ENCODE measurements around the gene LAMB4. TPM values are rescaled to one million over a fixed set of nuclear protein-coding genes. Genes with fewer than 3 reads are reported as not detected.

Gene LAMB4
- polyA plus RNA-seq, 1 of the 3 experiments (the other 2 are of a cell fraction): 0.36 TPM

- TF ChIP-seq EP300 (IDR thresholded peaks at IDR 0.05; ENCODE audit: borderline replicate concordance in 1 of 2, low read depth in 1 of 2, low read length in 1 of 2) (no peak), TCF12 (IDR thresholded peaks at IDR 0.05) (peak; percentile 49; the same call in 1 of the 2 replicates)
- Histone ChIP-seq H3K9me3 (no peaks in the 10 kb centered on the region), H3K27ac (ENCODE audit: low read depth in 2 of 2, low read length in 1 of 2) (no peak overlapping the region), H3K9me2 (no peaks in the 10 kb centered on the region), H3K4me2 (no peak overlapping the region), H3F3A (replicated peaks; ENCODE audit: insufficient read depth) (peaks cover 11% of the 10 kb centered on the region), H3K4me3 (ENCODE audit: low read depth in 2 of 2, low read length in 1 of 2) (no peak overlapping the region), H2AFZ (ENCODE audit: low read depth) (no peak overlapping the region), H4K20me1 (ENCODE audit: insufficient read depth) (no peaks in the 10 kb centered on the region), H3K79me2 (ENCODE audit: insufficient read depth) (no peaks in the 10 kb centered on the region), H3K9ac (no peak overlapping the region), H3K36me3 (replicated peaks in 1 of 2; ENCODE audit: control insufficient read depth in 1 of 2, insufficient read depth in 2 of 2, low read length in 1 of 2) (no peaks in the 10 kb centered on the region), H3K4me1 (ENCODE audit: control insufficient read depth in 1 of 2, insufficient read depth in 2 of 2, low read depth in 1 of 2, low read length in 1 of 2) (peaks cover 0 to 14% of the 10 kb centered on the region in 2 experiments; a peak in 1 of 4 replicates), H3K27me3 (ENCODE audit: insufficient read depth) (no peaks in the 10 kb centered on the region)
- ChIA-PET CTCF (interaction anchor here (1.3 to 2.5 kb wide), 2 partner anchors 8 to 11 kb away, joined by 4 to 20 read pairs; no protein-coding TSS in a partner anchor), POLR2A (no interaction called here)
- no peak for DNase-seq
- 84% methylated on average over 2 of the region's 2 CpGs for WGBS (ENCODE audit: low lambda C conversion rate)
Measured at GRCh38 chr7:108086546-108086945, 43.6 kb downstream of the LAMB4 start.

GRCh38 chr7:108083980-108084379, 46.2 kb downstream of the LAMB4 start:
- H3K9me3 ChIP-seq: no peaks in the 10 kb centered on the region
- POLR2A ChIA-PET: no interaction called here
- no peak for DNase-seq

More at GRCh38 chr7:108083980-108084379, 46.2 kb downstream of the LAMB4 start:
- Histone ChIP-seq H2AFZ (ENCODE audit: low read depth) (no peak overlapping the region), H3K9ac (no peak overlapping the region), H4K20me1 (ENCODE audit: insufficient read depth) (no peaks in the 10 kb centered on the region), H3F3A (replicated peaks; ENCODE audit: insufficient read depth) (peaks cover 23% of the 10 kb centered on the region), H3K27me3 (ENCODE audit: insufficient read depth) (no peaks in the 10 kb centered on the region), H3K4me1 (ENCODE audit: control insufficient read depth in 1 of 2, insufficient read depth in 2 of 2, low read depth in 1 of 2, low read length in 1 of 2) (peaks cover 4 to 32% of the 10 kb centered on the region in 2 experiments), H3K4me3 (ENCODE audit: low read depth in 2 of 2, low read length in 1 of 2) (no peak overlapping the region), H3K4me2 (no peak overlapping the region), H3K36me3 (replicated peaks in 1 of 2; ENCODE audit: control insufficient read depth in 1 of 2, insufficient read depth in 2 of 2, low read length in 1 of 2) (no peaks in the 10 kb centered on the region), H3K9me2 (no peaks in the 10 kb centered on the region), H3K27ac (ENCODE audit: low read depth in 2 of 2, low read length in 1 of 2) (no peak overlapping the region), H3K79me2 (ENCODE audit: insufficient read depth) (no peaks in the 10 kb centered on the region)
- 93% methylated on average over 1 of the region's 1 CpG for WGBS (ENCODE audit: low lambda C conversion rate)
- CTCF ChIA-PET: interaction anchor here (1.0 kb wide), 1 partner anchor 101 kb away, joined by 3 read pairs; no protein-coding TSS in a partner anchor
- TF ChIP-seq YY1 (IDR thresholded peaks at IDR 0.05; ENCODE audit: low read depth) (no peak), EZH2phosphoT487 (IDR thresholded peaks at IDR 0.05; ENCODE audit: borderline replicate concordance, low read depth) (no peak), TCF12 (IDR thresholded peaks at IDR 0.05) (peak; percentile 85), RFX5 (IDR thresholded peaks at IDR 0.05; ENCODE audit: low read length) (no peak), SMC3 (IDR thresholded peaks at IDR 0.05; ENCODE audit: low read depth, low read length) (no peak), MAX (IDR thresholded peaks at IDR 0.05; ENCODE audit: low read depth) (0 out of 2 replicates have a peak, but pooled peaks have one; percentile 39), USF1 (IDR thresholded peaks at IDR 0.05; ENCODE audit: borderline replicate concordance, low read depth) (no peak), POLR2AphosphoS5 (IDR thresholded peaks at IDR 0.05; ENCODE audit: low read depth, low read length) (no peak), JUND (IDR thresholded peaks at IDR 0.05) (peak; percentile 62), PBX3 (IDR thresholded peaks at IDR 0.05) (peak; percentile 68), RAD21 (IDR thresholded peaks at IDR 0.05; ENCODE audit: low read length) (no peak), NFIC (IDR thresholded peaks at IDR 0.05; ENCODE audit: borderline replicate concordance) (peak; percentile 29; the same call in 1 of the 2 replicates), ELF1 (IDR thresholded peaks at IDR 0.05) (no peak), REST (IDR thresholded peaks at IDR 0.05; ENCODE audit: low read depth, low read length) (no peak), FOSL2 (IDR thresholded peaks at IDR 0.05; ENCODE audit: borderline replicate concordance, low read depth) (peak; percentile 67), FOXM1 (IDR thresholded peaks at IDR 0.05; ENCODE audit: low read depth) (no peak), FOXJ3 (CRISPR knock-in tag; IDR thresholded peaks at IDR 0.05) (no peak), CHD2 (IDR thresholded peaks at IDR 0.05; ENCODE audit: low read length, partially characterized antibody) (no peak), TAF1 (IDR thresholded peaks at IDR 0.05; ENCODE audit: borderline replicate concordance, low read depth, low read length) (no peak), EP300 (IDR thresholded peaks at IDR 0.05; ENCODE audit: borderline replicate concordance in 1 of 2, low read depth in 1 of 2, low read length in 1 of 2) (peak in 1 of 2 experiments; percentile 35; a peak in 1 of 4 replicates), NRF1 (IDR thresholded peaks at IDR 0.05; ENCODE audit: low read depth, low read length) (no peak)
